NB4 (cell line): ENCODE results near the gene VAV2.

Experiments
- CTCF ChIP-seq: IDR thresholded peaks from one replicate; pipeline ENCODE4 v1.5.1; 2012; ENCODE audit warnings: low read depth, low read length
- MAX ChIP-seq: IDR thresholded peaks from 2 replicates; pipeline ENCODE4 v1.6.1; 2011; ENCODE audit warnings: low read depth, low read length
- MYC ChIP-seq: IDR thresholded peaks from 2 replicates; pipeline ENCODE4 v1.6.1; 2011; ENCODE audit warnings: low read depth, low read length
- POLR2A ChIP-seq: IDR thresholded peaks from 2 replicates; pipeline ENCODE4 v1.6.1; 2011; ENCODE audit warnings: mild to moderate bottlenecking; ENCODE audit not compliant: insufficient read length; ENCODE audit errors: extremely low read depth

DNA sequence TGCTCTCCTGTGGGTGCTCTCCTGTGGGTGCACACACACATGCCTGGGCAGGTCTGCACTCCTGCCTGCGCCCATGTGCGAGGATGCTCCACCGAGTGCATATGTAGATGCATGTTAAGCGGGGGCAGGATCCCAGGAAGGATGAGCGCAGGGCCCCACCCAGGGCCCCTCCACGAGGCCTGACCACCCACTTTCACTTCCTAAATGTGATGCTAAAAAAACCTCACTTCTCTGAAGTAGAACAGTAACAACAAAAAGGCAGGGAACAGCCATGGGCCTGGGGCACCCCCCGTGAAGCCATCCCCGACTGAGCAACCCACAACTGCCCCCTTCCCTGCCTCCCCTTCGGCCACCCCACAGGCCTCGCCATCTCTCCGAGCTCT is 205.8 kb downstream of the VAV2 start:
- TF ChIP-seq CTCF: no peak
- no peak for TF ChIP-seq POLR2A
- TF ChIP-seq MAX: no peak
- TF ChIP-seq MYC: no peak
